ENCODE data around the gene SNCG.

The SNCG gene

DNA sequence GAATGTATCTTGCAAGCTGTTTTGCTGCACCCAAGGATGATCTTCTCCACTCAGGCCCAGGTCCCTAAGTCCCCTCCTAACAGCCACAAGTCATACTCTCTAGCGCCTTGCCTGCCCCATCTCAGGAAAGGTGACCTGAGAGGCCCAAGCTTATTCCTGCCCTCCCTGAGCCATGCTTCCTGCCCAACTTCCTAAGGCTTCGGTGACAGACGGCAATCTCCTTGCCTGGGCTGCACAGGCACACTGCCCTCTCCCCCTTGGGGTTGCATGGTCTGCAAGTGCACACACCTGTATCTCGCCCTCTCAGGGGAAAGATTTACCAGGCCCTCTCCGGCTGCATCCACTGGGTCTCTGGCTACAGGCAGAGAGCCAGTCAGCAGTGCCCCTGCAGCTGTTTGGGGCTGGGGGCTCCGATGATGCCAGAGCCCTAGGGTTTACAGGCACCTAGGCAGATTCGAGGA, 9.1 kb downstream of the SNCG start:
- DNase-seq (ENCODE audit: low read depth, low spot score) = no peak
- POLR2A ChIA-PET = interaction anchor here (0.8 kb wide), 1 partner anchor 125 kb away, joined by 3 read pairs; no protein-coding TSS in a partner anchor
- TF ChIP-seq, protein P1, sequence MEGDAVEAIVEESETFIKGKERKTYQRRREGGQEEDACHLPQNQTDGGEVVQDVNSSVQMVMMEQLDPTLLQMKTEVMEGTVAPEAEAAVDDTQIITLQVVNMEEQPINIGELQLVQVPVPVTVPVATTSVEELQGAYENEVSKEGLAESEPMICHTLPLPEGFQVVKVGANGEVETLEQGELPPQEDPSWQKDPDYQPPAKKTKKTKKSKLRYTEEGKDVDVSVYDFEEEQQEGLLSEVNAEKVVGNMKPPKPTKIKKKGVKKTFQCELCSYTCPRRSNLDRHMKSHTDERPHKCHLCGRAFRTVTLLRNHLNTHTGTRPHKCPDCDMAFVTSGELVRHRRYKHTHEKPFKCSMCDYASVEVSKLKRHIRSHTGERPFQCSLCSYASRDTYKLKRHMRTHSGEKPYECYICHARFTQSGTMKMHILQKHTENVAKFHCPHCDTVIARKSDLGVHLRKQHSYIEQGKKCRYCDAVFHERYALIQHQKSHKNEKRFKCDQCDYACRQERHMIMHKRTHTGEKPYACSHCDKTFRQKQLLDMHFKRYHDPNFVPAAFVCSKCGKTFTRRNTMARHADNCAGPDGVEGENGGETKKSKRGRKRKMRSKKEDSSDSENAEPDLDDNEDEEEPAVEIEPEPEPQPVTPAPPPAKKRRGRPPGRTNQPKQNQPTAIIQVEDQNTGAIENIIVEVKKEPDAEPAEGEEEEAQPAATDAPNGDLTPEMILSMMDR (IDR thresholded peaks at IDR 0.05; ENCODE audit: insufficient read depth, low read length, missing control alignments) = no peak
- no peak overlapping the region for H3K4me3 ChIP-seq (ENCODE audit: low read depth, low read length)
- CTCF ChIA-PET = interaction anchor here (0.7 to 6.7 kb wide), 10 partner anchors 9 to 279 kb away, joined by 3 to 79 read pairs (median 10); partner anchors contain the start of genes MMRN2 and SNCG

DNA sequence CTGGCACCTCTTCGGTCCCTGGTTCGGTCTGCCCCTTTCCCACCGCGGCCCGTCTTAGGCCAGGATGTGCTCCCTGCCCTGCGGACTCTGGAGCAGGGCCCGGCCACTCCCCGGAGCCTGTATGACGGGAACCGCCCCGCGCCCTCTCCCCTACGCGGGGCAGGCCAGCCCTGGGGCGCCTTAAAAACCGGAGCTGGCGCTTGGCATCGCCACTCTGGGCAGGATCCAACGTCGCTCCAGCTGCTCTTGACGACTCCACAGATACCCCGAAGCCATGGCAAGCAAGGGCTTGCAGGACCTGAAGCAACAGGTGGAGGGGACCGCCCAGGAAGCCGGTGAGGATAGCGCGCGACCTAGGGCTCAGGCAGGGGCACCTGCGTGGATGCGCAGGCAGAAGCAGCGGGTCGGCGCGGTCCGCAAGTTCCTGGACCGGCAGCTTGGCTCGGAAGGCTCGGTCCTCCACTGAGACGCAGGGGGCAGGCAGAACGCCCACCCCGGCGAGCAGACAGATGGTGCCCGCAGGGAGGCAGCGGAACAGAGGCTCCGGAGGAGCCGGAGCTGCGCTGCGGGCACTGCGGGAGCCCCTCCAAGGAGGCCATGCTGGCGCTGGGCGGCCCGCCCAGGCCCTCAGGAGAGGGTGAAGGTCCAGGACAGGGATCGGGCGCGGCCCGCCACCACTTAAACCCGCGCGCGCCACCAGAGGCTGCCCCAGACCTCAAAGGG, 10.0 kb downstream of the SNCG start, which contains the start of gene ADIRF:
Gene ADIRF, plus strand, starts transcription at position 212 of the 723 bp plus-strand sequence. Its CDS starts 63 bp downstream, at position 275.
- TF ChIP-seq, protein P1 (IDR thresholded peaks at IDR 0.05; ENCODE audit: insufficient read depth, low read length, missing control alignments) = no peak
- CTCF ChIA-PET = interaction anchor here (0.7 to 6.7 kb wide), 11 partner anchors 10 to 280 kb away, joined by 3 to 79 read pairs (median 8); partner anchors contain the start of genes MMRN2 and SNCG
- no peak for DNase-seq (ENCODE audit: low read depth, low spot score)
- peak within 1 kb of the TSS; percentile 40 for H3K4me3 ChIP-seq (ENCODE audit: low read depth, low read length)
- POLR2A ChIA-PET = no interaction called here

DNA sequence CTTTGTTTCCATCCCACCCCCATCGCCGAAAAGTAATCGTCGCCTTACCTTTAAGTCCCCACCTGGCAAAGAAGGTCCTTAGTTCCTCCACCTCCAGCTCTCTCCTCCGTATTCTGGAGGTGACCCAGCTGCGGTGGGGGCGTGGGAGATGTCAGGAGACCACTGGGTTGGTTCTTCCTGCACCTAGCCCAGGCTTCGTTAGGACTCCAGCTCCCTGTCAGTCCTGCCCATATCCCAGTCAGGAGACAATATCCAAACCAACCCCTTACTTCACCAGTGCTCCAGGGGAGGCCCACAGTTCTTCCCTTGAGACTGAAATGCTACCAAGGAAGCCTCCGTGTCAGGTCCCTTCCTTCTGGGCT, 10.6 kb downstream of the SNCG start:
- POLR2A ChIA-PET = no interaction called here
- TF ChIP-seq, protein P1 (IDR thresholded peaks at IDR 0.05; ENCODE audit: insufficient read depth, low read length, missing control alignments) = no peak
- no peak for DNase-seq (ENCODE audit: low read depth, low spot score)
- H3K4me3 ChIP-seq (ENCODE audit: low read depth, low read length) = peak overlapping the region; percentile 40
- CTCF ChIA-PET = interaction anchor here (1.1 to 6.7 kb wide), 8 partner anchors 10 to 281 kb away, joined by 3 to 79 read pairs (median 6); partner anchors contain the start of genes MMRN2 and SNCG

DNA sequence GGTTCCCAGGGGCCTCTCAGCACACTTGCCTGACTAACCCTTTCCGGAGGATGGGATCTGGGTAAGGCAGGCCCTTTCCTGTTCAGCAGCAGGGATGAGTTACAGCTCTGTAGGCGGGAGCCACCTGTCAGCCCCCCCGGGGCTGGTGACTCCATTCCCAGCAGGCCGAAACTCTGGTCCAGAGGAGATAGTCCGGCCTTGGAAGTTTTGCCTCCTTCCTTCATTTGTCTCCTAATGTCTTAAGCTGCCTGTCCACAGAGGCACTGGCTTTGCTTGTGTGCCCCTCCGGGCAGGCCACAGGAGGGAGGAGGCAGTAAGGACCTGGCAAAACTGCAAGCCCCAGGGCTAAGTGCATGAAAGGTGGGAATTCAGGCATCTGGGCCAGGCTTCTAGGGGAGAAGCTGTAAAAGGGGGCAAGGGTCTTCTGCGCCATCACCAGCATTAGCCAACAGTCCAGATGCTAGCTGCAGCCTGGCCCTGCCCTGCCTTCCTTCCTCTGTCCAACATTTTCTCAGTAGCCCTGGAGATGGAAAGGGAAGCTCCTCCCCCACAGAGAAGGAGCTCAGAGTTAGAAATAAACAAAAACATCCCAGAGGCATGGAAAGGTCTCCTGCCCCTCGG, 11.1 kb downstream of the SNCG start:
- ChIA-PET CTCF (interaction anchor here (1.1 to 6.7 kb wide), 8 partner anchors 11 to 281 kb away, joined by 3 to 79 read pairs (median 6); partner anchors contain the start of genes MMRN2 and SNCG), POLR2A (no interaction called here)
- H3K4me3 ChIP-seq (ENCODE audit: low read depth, low read length) = peak overlapping the region; percentile 65
- TF ChIP-seq, protein P1 (IDR thresholded peaks at IDR 0.05; ENCODE audit: insufficient read depth, low read length, missing control alignments) = no peak
- DNase-seq (ENCODE audit: low read depth, low spot score) = no peak

DNA sequence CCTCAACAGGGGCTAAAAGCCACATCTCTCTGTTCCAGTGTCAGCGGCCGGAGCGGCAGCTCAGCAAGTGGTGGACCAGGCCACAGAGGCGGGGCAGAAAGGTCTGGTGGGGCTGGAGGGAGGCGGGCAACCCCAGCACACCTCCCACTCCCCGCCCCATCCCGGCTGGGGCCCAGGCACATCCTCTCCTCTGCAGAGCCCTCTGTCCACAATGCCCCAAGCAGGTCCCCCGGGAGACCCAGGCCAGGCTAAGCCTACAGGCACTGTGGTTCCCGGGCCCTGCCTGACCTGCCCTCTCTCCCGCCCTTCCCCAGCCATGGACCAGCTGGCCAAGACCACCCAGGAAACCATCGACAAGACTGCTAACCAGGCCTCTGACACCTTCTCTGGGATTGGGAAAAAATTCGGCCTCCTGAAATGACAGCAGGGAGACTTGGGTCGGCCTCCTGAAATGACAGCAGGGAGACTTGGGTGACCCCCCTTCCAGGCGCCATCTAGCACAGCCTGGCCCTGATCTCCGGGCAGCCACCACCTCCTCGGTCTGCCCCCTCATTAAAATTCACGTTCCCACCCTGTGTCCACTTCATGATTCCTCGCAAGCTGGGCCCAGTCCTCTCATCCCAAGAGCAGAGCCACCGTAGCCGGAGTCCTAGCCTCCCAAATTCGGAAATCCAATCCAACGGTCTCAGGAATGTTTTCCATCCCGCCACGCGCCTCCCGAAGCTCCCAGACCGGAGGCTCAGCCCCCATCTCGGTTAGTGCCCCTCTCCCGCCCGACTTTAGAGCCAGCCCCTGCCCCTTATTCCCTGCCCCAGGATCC, 12.0 kb downstream of the SNCG start:
- no peak for DNase-seq (ENCODE audit: low read depth, low spot score)
- TF ChIP-seq, protein P1 (IDR thresholded peaks at IDR 0.05; ENCODE audit: insufficient read depth, low read length, missing control alignments) = no peak
- ChIA-PET POLR2A (interaction anchor here (0.8 to 1.3 kb wide), 3 partner anchors 10 to 16 kb away, joined by 3 to 4 read pairs (median 4); no protein-coding TSS in a partner anchor), CTCF (interaction anchor here (1.2 to 6.7 kb wide), 7 partner anchors 12 to 280 kb away, joined by 3 to 79 read pairs (median 8); partner anchors contain the start of genes MMRN2 and SNCG)
- peak overlapping the region; percentile 65 for H3K4me3 ChIP-seq (ENCODE audit: low read depth, low read length)
